ENCODE measurements around the gene NDUFB6.

DNA sequence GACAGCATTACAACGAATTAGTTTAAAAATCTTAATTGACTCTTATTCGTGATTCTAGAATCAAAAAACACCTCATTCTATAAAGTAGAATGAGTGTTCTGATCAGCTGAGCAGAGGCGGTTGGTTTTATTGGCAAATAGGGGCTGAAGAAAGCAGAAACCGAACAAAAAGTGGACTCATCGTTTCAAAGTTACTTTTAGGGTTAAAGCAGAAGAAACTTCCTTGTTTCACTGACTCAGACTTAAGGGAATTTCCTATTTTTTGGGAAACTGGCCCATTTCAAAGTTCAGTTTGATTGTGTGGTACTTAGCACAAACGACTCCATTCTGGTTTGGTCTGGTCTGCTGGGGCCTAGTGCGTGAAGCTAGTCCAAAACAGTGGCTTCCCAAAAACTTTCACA lies 862 bp upstream of the NDUFB6 start:
- no peak for TF ChIP-seq HMGN3 (IDR thresholded peaks at IDR 0.05; ENCODE audit: borderline replicate concordance, extremely low read depth, insufficient read length, low read depth, low read length)
- TF ChIP-seq KAT7 (CRISPR knock-in tag; IDR thresholded peaks at IDR 0.05; ENCODE audit: borderline replicate concordance): no peak
- TF ChIP-seq SUPT5H (IDR thresholded peaks at IDR 0.05): no peak
- no peak for TF ChIP-seq ELF1 (tag; IDR thresholded peaks at IDR 0.05)
- TF ChIP-seq POLR2AphosphoS5 (IDR thresholded peaks at IDR 0.05; ENCODE audit: control insufficient read depth, insufficient read depth, low read depth, low read length): no peak
- TF ChIP-seq, protein P1, sequence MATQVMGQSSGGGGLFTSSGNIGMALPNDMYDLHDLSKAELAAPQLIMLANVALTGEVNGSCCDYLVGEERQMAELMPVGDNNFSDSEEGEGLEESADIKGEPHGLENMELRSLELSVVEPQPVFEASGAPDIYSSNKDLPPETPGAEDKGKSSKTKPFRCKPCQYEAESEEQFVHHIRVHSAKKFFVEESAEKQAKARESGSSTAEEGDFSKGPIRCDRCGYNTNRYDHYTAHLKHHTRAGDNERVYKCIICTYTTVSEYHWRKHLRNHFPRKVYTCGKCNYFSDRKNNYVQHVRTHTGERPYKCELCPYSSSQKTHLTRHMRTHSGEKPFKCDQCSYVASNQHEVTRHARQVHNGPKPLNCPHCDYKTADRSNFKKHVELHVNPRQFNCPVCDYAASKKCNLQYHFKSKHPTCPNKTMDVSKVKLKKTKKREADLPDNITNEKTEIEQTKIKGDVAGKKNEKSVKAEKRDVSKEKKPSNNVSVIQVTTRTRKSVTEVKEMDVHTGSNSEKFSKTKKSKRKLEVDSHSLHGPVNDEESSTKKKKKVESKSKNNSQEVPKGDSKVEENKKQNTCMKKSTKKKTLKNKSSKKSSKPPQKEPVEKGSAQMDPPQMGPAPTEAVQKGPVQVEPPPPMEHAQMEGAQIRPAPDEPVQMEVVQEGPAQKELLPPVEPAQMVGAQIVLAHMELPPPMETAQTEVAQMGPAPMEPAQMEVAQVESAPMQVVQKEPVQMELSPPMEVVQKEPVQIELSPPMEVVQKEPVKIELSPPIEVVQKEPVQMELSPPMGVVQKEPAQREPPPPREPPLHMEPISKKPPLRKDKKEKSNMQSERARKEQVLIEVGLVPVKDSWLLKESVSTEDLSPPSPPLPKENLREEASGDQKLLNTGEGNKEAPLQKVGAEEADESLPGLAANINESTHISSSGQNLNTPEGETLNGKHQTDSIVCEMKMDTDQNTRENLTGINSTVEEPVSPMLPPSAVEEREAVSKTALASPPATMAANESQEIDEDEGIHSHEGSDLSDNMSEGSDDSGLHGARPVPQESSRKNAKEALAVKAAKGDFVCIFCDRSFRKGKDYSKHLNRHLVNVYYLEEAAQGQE (IDR thresholded peaks at IDR 0.05; ENCODE audit: borderline replicate concordance): no peak
- TF ChIP-seq, protein P1 (CRISPR knock-in tag; IDR thresholded peaks at IDR 0.05; ENCODE audit: low read depth): no peak
- no peak for TF ChIP-seq PHF8 (IDR thresholded peaks at IDR 0.05; ENCODE audit: borderline replicate concordance, low read length)
- no peak for TF ChIP-seq MAX (CRISPR knock-in tag; IDR thresholded peaks at IDR 0.05)
- TF ChIP-seq, protein P2, sequence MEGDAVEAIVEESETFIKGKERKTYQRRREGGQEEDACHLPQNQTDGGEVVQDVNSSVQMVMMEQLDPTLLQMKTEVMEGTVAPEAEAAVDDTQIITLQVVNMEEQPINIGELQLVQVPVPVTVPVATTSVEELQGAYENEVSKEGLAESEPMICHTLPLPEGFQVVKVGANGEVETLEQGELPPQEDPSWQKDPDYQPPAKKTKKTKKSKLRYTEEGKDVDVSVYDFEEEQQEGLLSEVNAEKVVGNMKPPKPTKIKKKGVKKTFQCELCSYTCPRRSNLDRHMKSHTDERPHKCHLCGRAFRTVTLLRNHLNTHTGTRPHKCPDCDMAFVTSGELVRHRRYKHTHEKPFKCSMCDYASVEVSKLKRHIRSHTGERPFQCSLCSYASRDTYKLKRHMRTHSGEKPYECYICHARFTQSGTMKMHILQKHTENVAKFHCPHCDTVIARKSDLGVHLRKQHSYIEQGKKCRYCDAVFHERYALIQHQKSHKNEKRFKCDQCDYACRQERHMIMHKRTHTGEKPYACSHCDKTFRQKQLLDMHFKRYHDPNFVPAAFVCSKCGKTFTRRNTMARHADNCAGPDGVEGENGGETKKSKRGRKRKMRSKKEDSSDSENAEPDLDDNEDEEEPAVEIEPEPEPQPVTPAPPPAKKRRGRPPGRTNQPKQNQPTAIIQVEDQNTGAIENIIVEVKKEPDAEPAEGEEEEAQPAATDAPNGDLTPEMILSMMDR (IDR thresholded peaks at IDR 0.05 in 2 of 3, conservative IDR thresholded peaks at IDR 0.05 in 1 of 3; ENCODE audit: insufficient read depth in 2 of 3, low read depth in 1 of 3, low read length in 3 of 3): no peak
- no peak for TF ChIP-seq ZNF830 (CRISPR knock-in tag; IDR thresholded peaks at IDR 0.05)
